ENCODE data around the gene FANCG.

DNA sequence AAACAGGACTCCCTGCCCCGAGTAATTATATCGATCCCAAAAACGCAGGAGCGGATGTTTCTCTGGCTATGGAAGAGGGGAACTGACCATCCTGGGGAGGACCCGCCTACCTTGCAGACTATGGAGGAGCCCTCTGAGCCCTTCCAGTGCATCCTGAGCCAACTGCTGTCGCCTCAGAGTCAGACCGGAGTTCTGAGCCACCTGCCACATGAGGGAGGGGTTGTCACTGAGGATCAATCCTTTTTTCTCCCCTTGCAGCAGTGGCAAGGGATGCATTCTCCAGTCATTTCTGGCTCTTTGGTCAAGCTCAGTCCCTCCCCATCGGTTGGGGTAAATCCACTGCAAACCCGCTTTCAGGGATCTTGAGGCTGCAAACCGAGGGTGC, 709 bp downstream of the FANCG start:
- TF ChIP-seq, protein P1, sequence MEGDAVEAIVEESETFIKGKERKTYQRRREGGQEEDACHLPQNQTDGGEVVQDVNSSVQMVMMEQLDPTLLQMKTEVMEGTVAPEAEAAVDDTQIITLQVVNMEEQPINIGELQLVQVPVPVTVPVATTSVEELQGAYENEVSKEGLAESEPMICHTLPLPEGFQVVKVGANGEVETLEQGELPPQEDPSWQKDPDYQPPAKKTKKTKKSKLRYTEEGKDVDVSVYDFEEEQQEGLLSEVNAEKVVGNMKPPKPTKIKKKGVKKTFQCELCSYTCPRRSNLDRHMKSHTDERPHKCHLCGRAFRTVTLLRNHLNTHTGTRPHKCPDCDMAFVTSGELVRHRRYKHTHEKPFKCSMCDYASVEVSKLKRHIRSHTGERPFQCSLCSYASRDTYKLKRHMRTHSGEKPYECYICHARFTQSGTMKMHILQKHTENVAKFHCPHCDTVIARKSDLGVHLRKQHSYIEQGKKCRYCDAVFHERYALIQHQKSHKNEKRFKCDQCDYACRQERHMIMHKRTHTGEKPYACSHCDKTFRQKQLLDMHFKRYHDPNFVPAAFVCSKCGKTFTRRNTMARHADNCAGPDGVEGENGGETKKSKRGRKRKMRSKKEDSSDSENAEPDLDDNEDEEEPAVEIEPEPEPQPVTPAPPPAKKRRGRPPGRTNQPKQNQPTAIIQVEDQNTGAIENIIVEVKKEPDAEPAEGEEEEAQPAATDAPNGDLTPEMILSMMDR (IDR thresholded peaks at IDR 0.05) = no peak
- TF ChIP-seq EZH2 (IDR thresholded peaks at IDR 0.05; ENCODE audit: borderline replicate concordance, insufficient read depth, low read depth, low read length, poor library complexity, severe bottlenecking) = no peak
